ENCODE results near the gene C1orf167. TPM values are rescaled to one million over a fixed set of nuclear protein-coding genes. Genes with fewer than 3 reads are reported as not detected.

The C1orf167 gene
- total RNA-seq, 1 experiment from 2014 or later, result 0.39 TPM

DNA sequence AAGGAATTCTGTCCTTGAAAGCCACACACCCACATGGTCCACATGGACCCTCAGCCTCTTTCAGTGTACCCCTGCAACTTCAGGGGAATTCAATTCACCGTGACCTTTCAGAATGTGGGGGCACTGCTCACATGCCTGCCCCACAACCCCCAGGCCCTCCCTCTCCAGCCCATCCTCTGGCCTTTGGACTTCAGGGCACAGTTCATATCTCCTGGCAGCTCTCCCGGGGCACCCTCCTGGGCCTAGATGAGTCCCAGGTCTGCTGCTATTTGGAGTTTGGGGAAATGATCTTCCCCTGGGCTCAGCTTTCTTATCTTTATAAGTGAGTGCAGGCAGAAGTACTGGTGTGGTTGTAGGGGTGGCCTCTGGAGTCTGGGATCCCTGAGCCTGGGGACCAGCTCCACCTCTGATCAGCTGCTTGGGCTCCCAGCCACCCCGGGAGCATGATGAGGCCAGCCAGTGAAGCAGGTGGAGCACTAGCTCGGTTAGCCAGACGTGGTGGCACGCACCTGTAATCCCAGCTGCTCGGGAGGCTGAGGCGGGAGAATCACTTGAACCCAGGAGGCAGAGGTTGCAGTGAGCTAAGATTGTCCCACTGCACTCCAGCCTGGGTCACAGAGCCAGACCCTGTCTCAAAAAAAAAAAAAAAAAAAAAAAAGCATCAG, 15.8 kb downstream of the C1orf167 start:
- Histone ChIP-seq H3K18ac (ENCODE audit: insufficient read length, low read depth, low read length) (no peak overlapping the region), H2BK12ac (ENCODE audit: insufficient read length, low read depth, low read length) (no peak overlapping the region), H3K4me1 (ENCODE audit: insufficient read depth, low read length) (no peaks in the 10 kb centered on the region), H2BK5ac (ENCODE audit: insufficient read length, low read length) (no peak overlapping the region), H3K9me3 (ENCODE audit: control insufficient read depth, low read depth, low read length) (no peaks in the 10 kb centered on the region), H3K23me2 (ENCODE audit: insufficient read length, low read depth, low read length, poor library complexity, severe bottlenecking) (no peaks in the 10 kb centered on the region), H3K4me2 (ENCODE audit: insufficient read depth, insufficient read length, low read length) (no peak overlapping the region), H3K4ac (ENCODE audit: low read depth, low read length) (no peak overlapping the region), H4K5ac (ENCODE audit: insufficient read length, low read depth, low read length) (no peak overlapping the region), H2BK15ac (ENCODE audit: low read depth, low read length) (no peak overlapping the region), H2AFZ (ENCODE audit: low read length) (no peak overlapping the region), H3K56ac (ENCODE audit: insufficient read length, low read depth, low read length) (no peak overlapping the region), H3K79me2 (ENCODE audit: insufficient read depth, low read length) (no peaks in the 10 kb centered on the region), H4K91ac (ENCODE audit: insufficient read length, low read depth, low read length) (no peak overlapping the region), H3K14ac (ENCODE audit: insufficient read depth, low read length) (no peak overlapping the region), H2AK5ac (ENCODE audit: insufficient read length, low read length) (no peak overlapping the region), H3K79me1 (ENCODE audit: insufficient read depth, low read depth, low read length, poor library complexity, severe bottlenecking) (no peaks in the 10 kb centered on the region), H2BK20ac (ENCODE audit: low read depth, low read length, poor library complexity, severe bottlenecking) (no peak overlapping the region), H4K20me1 (ENCODE audit: control insufficient read depth, insufficient read depth, insufficient read length) (no peaks in the 10 kb centered on the region), H3T11ph (ENCODE audit: low read length) (no peak overlapping the region), H2BK120ac (ENCODE audit: low read depth, low read length, poor library complexity, severe bottlenecking) (no peak overlapping the region), H3K9ac (ENCODE audit: extremely low read depth, insufficient read length, low read length) (no peak overlapping the region), H3K27ac (ENCODE audit: insufficient read length, low read depth, low read length) (no peak overlapping the region), H3K27me3 (ENCODE audit: insufficient read depth, low read length) (no peaks in the 10 kb centered on the region), H4K8ac (replicated peaks; ENCODE audit: insufficient read length, low read depth, low read length) (no peak overlapping the region), H3K23ac (ENCODE audit: insufficient read length, low read depth, low read length) (no peak overlapping the region)
- Mint-ChIP-seq H3K9me3 (no peaks in the 10 kb centered on the region), H3K27me3 (ENCODE audit: low read depth) (peaks cover 3% of the 10 kb centered on the region; the same call in 1 of the 2 replicates), H3K4me1 (no peaks in the 10 kb centered on the region), H3K36me3 (ENCODE audit: insufficient read depth in 1 of 3, low read depth in 3 of 3) (no peaks in the 10 kb centered on the region), H3K4me3 (no peak overlapping the region), H3K27ac (peak overlapping the region in 1 of 3 experiments; percentile 72; a peak in 1 of 7 replicates)
- WGBS (ENCODE audit: extremely low coverage, insufficient read length, low lambda C conversion rate), result no CpG with 5 or more reads among the region's 8 CpGs
- DNase-seq, result no peak
- TF ChIP-seq, protein P1, sequence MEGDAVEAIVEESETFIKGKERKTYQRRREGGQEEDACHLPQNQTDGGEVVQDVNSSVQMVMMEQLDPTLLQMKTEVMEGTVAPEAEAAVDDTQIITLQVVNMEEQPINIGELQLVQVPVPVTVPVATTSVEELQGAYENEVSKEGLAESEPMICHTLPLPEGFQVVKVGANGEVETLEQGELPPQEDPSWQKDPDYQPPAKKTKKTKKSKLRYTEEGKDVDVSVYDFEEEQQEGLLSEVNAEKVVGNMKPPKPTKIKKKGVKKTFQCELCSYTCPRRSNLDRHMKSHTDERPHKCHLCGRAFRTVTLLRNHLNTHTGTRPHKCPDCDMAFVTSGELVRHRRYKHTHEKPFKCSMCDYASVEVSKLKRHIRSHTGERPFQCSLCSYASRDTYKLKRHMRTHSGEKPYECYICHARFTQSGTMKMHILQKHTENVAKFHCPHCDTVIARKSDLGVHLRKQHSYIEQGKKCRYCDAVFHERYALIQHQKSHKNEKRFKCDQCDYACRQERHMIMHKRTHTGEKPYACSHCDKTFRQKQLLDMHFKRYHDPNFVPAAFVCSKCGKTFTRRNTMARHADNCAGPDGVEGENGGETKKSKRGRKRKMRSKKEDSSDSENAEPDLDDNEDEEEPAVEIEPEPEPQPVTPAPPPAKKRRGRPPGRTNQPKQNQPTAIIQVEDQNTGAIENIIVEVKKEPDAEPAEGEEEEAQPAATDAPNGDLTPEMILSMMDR (conservative IDR thresholded peaks at IDR 0.05), result no peak
